Testis (tissue), 3 donors: Measurements from ENCODE around the gene DZIP1. TPM values are rescaled to one million over a fixed set of nuclear protein-coding genes. Genes with fewer than 3 reads are reported as not detected.
A peak's percentile ranks its signal among the peaks of the same experiment; 100 is the strongest.

ENCODE experiments used
- DNase-seq: peaks from one replicate; pipeline ENCODE4 v3.0.0-alpha.2; 2019
- H3K27ac ChIP-seq, 2 donors: fragments of 200-600 bp; sonication (generic); one replicate each; pipeline ENCODE4 v1.5.1; 2019
- H3K27me3 ChIP-seq: fragments of 200-600 bp; sonication (generic); one replicate; pipeline ENCODE4 v1.5.1; 2019
- H3K36me3 ChIP-seq: fragments of 200-600 bp; sonication (generic); one replicate; pipeline ENCODE4 v1.5.1; 2017; ENCODE audit warnings: low read depth; ENCODE audit errors: missing control alignments
- H3K4me1 ChIP-seq: fragments of 200-600 bp; sonication (generic); one replicate; pipeline ENCODE4 v1.5.1; 2019
- H3K4me3 ChIP-seq, 2 donors: fragments of 200-600 bp; sonication (generic); one replicate each; pipeline ENCODE4 v1.5.1; 2017 to 2019
- H3K9me3 ChIP-seq: fragments of 200-600 bp; sonication (generic); one replicate; pipeline ENCODE4 v1.5.1; 2017
- POLR2A ChIP-seq: fragments of 450-650 bp; IDR thresholded peaks from one replicate; pipeline ENCODE4 v1.6.1; 2017; ENCODE audit warnings: antibody characterized with exemption, mild to moderate bottlenecking, moderate library complexity
- WGBS, 2 donors: methylation state at CpG; one replicate each; pipeline ENCODE4 v1.1.5; 2018; 5-methylcytosine and 5-hydroxymethylcytosine counted together
- intact Hi-C: fragments of 100-400 bp; cut with DNase I; formaldehyde crosslinking; loops from one replicate; pipeline ENCODE4 v1.15.1; 2023; ENCODE audit warnings: low total_unique reads
- polyA plus RNA-seq: library from polyadenylated mRNA; stranded (reverse); fragments of 350-450 nt; fragmentation: Illumina TruSeq; extraction: RNeasy Lipid Tissue Mini Kit (QIAGEN cat#74804); gene quantifications from one replicate; pipeline ENCODE4 v1.2.3, GENCODE V29; 2014; ENCODE audit warnings: low read depth, low replicate concordance; ENCODE audit not compliant: insufficient read depth
- total RNA-seq, 2 donors: library from RNA; depleted of rRNA; stranded (reverse); fragments of >200 nt; gene quantifications; one replicate each; pipeline ENCODE4 v1.2.3, GENCODE V29; 2016
- TF ChIP-seq, protein P1 (sequence below), 3 experiments: fragments of 450-650 bp in 2 of 3; fragments of 200-600 bp in 1 of 3; sonication (generic) in 1 of 3; IDR thresholded peaks; one replicate each; pipeline ENCODE4 v1.5.1; 2016 to 2019; ENCODE audit warnings: antibody characterized with exemption in 3 of 3, mild to moderate bottlenecking in 2 of 3, moderate library complexity in 1 of 3

DZIP1 gene
- total and polyA plus RNA-seq, 3 donors from 2014 or later: 54.7 to 143 (median 63.7) TPM

DNA sequence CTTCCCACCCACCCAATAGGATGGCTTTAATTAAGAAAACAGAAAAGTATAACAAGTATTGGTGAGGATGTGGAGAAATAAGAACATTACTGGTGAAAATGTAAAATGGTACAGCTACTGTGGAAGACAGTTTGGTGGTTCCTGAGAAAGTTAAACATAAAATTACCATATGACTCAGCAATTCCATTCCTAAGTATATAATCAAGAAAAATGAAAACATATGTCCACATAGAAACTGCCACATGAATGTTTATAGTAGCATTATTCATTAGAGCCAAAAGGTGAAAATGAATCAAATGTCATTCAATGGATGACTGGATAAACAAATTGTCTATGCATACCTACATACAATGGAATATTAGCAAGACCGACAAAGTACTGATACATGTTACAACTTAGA lies 16.9 kb downstream of the DZIP1 start:
- no peaks in the 10 kb centered on the region for H3K36me3 ChIP-seq
- intact Hi-C loops: loop anchor here (10.0 kb wide), 1 partner anchor 207 kb away; no protein-coding TSS in a partner anchor

DNA sequence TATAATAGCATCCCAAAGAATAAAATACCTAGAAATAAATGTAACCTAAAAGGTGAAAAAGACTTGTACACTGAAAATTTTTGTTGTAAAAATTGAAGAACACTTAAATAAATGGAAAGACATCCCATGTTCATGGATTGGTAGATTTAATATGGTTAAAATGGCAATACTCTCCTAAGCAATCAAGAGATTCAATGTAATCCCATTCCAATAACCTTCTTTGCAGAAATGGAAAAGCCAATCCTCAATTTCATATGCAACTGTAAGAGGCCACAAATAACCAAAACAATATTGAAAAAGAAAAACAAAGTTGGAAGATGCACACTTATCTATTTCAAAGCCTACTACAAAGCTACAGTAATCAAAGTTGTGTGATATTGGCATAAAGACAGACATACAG lies 17.7 kb downstream of the DZIP1 start:
- H3K4me3 ChIP-seq: no peak overlapping the region
- DNase-seq: no peak
- no peak overlapping the region for H3K27ac ChIP-seq
- intact Hi-C loops: loop anchor here (10.0 kb wide), 1 partner anchor 208 kb away; no protein-coding TSS in a partner anchor
- H3K9me3 ChIP-seq: no peaks in the 10 kb centered on the region
- TF ChIP-seq, protein P1, sequence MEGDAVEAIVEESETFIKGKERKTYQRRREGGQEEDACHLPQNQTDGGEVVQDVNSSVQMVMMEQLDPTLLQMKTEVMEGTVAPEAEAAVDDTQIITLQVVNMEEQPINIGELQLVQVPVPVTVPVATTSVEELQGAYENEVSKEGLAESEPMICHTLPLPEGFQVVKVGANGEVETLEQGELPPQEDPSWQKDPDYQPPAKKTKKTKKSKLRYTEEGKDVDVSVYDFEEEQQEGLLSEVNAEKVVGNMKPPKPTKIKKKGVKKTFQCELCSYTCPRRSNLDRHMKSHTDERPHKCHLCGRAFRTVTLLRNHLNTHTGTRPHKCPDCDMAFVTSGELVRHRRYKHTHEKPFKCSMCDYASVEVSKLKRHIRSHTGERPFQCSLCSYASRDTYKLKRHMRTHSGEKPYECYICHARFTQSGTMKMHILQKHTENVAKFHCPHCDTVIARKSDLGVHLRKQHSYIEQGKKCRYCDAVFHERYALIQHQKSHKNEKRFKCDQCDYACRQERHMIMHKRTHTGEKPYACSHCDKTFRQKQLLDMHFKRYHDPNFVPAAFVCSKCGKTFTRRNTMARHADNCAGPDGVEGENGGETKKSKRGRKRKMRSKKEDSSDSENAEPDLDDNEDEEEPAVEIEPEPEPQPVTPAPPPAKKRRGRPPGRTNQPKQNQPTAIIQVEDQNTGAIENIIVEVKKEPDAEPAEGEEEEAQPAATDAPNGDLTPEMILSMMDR (IDR thresholded peaks at IDR 0.05): no peak
- no peak for TF ChIP-seq POLR2A
- no peaks in the 10 kb centered on the region for H3K36me3 ChIP-seq
- H3K4me1 ChIP-seq: no peaks in the 10 kb centered on the region
- H3K27me3 ChIP-seq: no peaks in the 10 kb centered on the region

More for the DNA sequence above, 16.9 kb downstream of the DZIP1 start:
- WGBS, 2 donors: 96 to 100% methylated on average over 1 of the region's 1 CpG
- Histone ChIP-seq H3K9me3 (no peaks in the 10 kb centered on the region), H3K4me3 (no peak overlapping the region), H3K27ac (no peak overlapping the region), H3K27me3 (no peaks in the 10 kb centered on the region), H3K4me1 (no peaks in the 10 kb centered on the region)
- TF ChIP-seq, protein P1 (IDR thresholded peaks at IDR 0.05): no peak
- no peak for TF ChIP-seq POLR2A
- no peak for DNase-seq

DNA sequence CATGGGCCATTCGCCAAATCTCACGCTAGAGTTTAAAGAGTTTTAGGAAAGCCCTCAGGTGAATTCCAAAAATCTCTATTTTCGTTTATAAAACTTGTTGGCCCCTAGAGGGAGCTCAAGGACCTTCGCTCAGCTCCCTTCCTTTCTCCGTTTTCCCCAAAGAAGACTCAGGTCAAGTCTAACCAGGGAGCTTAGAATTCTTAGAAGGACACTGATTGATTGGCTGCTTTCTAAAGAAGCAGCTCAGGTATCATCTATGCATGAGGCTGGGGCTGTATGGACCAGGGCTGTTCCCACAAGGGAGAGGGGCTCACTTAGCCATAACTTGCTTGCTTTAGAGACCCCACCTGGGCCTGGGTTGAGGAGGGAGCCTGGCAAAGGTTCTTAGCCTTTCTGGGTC lies 20.5 kb downstream of the DZIP1 start:
- TF ChIP-seq, protein P1 (IDR thresholded peaks at IDR 0.05): peak in 2 of 3 experiments; percentile 41 to 63
- TF ChIP-seq POLR2A: no peak
- Histone ChIP-seq H3K4me3 (no peak overlapping the region), H3K36me3 (no peaks in the 10 kb centered on the region), H3K27ac (no peak overlapping the region), H3K4me1 (no peaks in the 10 kb centered on the region), H3K9me3 (no peaks in the 10 kb centered on the region), H3K27me3 (no peaks in the 10 kb centered on the region)
- 33 to 44% methylated on average over 5 of the region's 5 CpGs for WGBS, 2 donors
- intact Hi-C loops: loop anchor here (10.0 kb wide), 1 partner anchor 211 kb away; no protein-coding TSS in a partner anchor
- no peak for DNase-seq

DNA sequence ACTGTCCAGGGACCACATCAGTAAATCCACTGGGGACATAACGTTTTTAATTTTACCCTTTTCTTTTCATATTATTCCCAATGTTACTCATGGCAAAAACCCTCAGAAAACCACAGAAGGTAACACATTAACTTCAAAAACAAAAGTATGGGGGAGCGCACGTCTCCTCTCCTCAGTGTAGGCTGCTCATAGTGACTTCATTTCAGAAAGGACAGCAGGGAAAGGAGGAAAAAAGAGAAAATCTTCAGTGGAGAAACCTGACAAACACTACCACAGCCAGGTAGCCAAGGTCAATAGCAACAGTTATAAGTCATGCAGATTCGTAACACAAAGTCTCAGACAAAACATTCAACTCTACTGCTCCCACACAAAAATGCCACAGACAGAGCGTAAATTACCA lies 21.4 kb downstream of the DZIP1 start:
- H3K27me3 ChIP-seq: no peaks in the 10 kb centered on the region
- TF ChIP-seq, protein P1 (IDR thresholded peaks at IDR 0.05): no peak
- no peak for TF ChIP-seq POLR2A
- H3K9me3 ChIP-seq: no peaks in the 10 kb centered on the region
- intact Hi-C loops: loop anchor here (10.0 kb wide), 1 partner anchor 212 kb away; no protein-coding TSS in a partner anchor
- H3K4me1 ChIP-seq: no peaks in the 10 kb centered on the region
- no peaks in the 10 kb centered on the region for H3K36me3 ChIP-seq
- no peak overlapping the region for H3K4me3 ChIP-seq
- no peak overlapping the region for H3K27ac ChIP-seq
- WGBS, 2 donors: 37 to 38% methylated on average over 5 of the region's 5 CpGs
- DNase-seq: no peak

DNA sequence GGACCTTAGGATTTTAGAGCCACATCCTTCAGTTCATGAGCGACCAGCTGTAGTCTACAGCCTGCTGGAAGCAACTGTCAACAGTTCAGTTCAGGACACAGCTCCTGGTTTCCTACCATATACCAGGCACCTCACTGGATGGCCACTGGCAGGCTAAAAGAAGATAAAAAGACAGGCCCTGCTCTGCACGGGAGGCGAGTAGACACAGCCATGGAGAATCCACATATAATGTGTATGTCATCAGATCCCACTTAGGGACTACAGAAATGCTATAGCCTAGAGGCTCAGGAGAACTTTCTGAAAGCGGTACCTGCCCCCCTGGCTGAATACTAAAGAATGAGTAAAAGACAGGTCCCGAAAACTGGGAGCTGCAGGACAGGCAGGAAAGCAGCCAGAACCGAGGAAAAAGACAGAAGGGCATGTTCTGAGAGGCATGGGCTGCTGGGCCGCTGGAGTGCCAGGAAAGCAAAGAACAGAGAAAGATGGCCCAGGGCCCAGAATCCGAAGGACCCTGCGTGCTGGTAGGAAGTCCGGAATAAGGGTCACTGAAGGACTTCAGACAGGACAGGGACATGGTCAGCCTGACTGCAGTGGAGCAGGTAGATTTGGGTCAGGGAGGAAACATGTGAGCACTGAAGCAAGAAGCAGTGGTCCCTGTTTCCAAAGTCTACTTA lies 23.5 kb downstream of the DZIP1 start:
- TF ChIP-seq, protein P1 (IDR thresholded peaks at IDR 0.05): no peak
- TF ChIP-seq POLR2A: no peak
- WGBS, 2 donors: 53 to 67% methylated on average over 10 of the region's 10 CpGs
- DNase-seq: no peak
- Histone ChIP-seq H3K4me1 (no peaks in the 10 kb centered on the region), H3K27ac (no peak overlapping the region), H3K27me3 (no peaks in the 10 kb centered on the region), H3K4me3 (no peak overlapping the region), H3K9me3 (no peaks in the 10 kb centered on the region), H3K36me3 (no peaks in the 10 kb centered on the region)
- intact Hi-C loops: loop anchor here (10.0 kb wide), 1 partner anchor 214 kb away; no protein-coding TSS in a partner anchor
